Common myeloid progenitor, CD34-positive (primary cell): ENCODE measurements around the gene COX18.

Experiments
- CTCF ChIA-PET: fragments of 350-600 bp; sonication (Branson Sonifier 250); formaldehyde crosslinking; loops from one replicate; lab custom pipeline; 2021; ENCODE audit warnings: antibody characterized with exemption; lab: Charles Lee
- POLR2A ChIA-PET: fragments of 350-600 bp; sonication (Branson Sonifier 250); formaldehyde crosslinking; loops from one replicate; lab custom pipeline; 2021; ENCODE audit warnings: antibody characterized with exemption; lab: Charles Lee
- DNase-seq, 3 donors: peaks; one replicate each; pipeline versions ENCODE4 v3.0.0 to v3.0.0-alpha.2; 2013
- H3K27ac ChIP-seq, 2 experiments: 1 replicate in 1 of 2; 2 replicates in 1 of 2; pipeline ENCODE4 v1.7.0; 2013; ENCODE audit warnings: inconsistent platforms in 2 of 2, low read length in 2 of 2, mild to moderate bottlenecking in 2 of 2, low read depth in 1 of 2, moderate library complexity in 1 of 2; ENCODE audit not compliant: severe bottlenecking in 2 of 2, insufficient read depth in 1 of 2, poor library complexity in 1 of 2
- H3K27me3 ChIP-seq, 5 experiments: replicated peaks in 2 of 5; 1 replicate in 3 of 5; 2 replicates in 2 of 5; pipeline versions ENCODE4 v1.6.1 to v1.7.0; 2013; ENCODE audit warnings: low read length in 4 of 5, mild to moderate bottlenecking in 2 of 5, moderate library complexity in 2 of 5, inconsistent platforms in 1 of 5; ENCODE audit not compliant: insufficient read depth in 5 of 5, control insufficient read depth in 4 of 5
- H3K36me3 ChIP-seq, 4 experiments: 1 replicate in 2 of 4; 2 replicates in 2 of 4; pipeline versions ENCODE4 v1.6.1 to v1.7.0; 2013; ENCODE audit warnings: low read length in 3 of 4, control low read depth in 1 of 4, mild to moderate bottlenecking in 1 of 4; ENCODE audit not compliant: control insufficient read depth in 4 of 4, insufficient read depth in 4 of 4
- H3K4me1 ChIP-seq, 4 experiments: 1 replicate in 3 of 4; 2 replicates in 1 of 4; pipeline versions ENCODE4 v1.6.1 to v1.7.1; 2013; ENCODE audit warnings: low read length in 3 of 4, mild to moderate bottlenecking in 3 of 4, control low read depth in 1 of 4, inconsistent platforms in 1 of 4, moderate library complexity in 1 of 4; ENCODE audit not compliant: control insufficient read depth in 4 of 4, insufficient read depth in 4 of 4; ENCODE audit errors: control extremely low read depth in 1 of 4
- H3K4me3 ChIP-seq, 7 experiments: 1 replicate in 4 of 7; 2 replicates in 3 of 7; pipeline versions ENCODE4 v1.5.1 to v1.7.0; 2013; ENCODE audit warnings: mild to moderate bottlenecking in 7 of 7, low read length in 6 of 7, moderate library complexity in 6 of 7, inconsistent platforms in 2 of 7, low read depth in 2 of 7, control low read depth in 1 of 7; ENCODE audit not compliant: insufficient read depth in 4 of 7, control insufficient read depth in 1 of 7; ENCODE audit errors: extremely low read depth in 1 of 7
- H3K9me3 ChIP-seq, 5 experiments: 1 replicate in 4 of 5; 2 replicates in 1 of 5; pipeline versions ENCODE4 v1.6.1 to v1.7.1; 2013; ENCODE audit warnings: low read length in 4 of 5, mild to moderate bottlenecking in 2 of 5, inconsistent platforms in 1 of 5, low read depth in 1 of 5, moderate library complexity in 1 of 5; ENCODE audit not compliant: control insufficient read depth in 4 of 5, insufficient read depth in 2 of 5; ENCODE audit errors: control extremely low read depth in 1 of 5
- WGBS: methylation state at CpG from one replicate; pipeline ENCODE4 v1.1.5; 2013; ENCODE audit not compliant: insufficient coverage; 5-methylcytosine and 5-hydroxymethylcytosine counted together

The COX18 gene

GRCh38 chr4:73055241-73055897 is 14.1 kb downstream of the COX18 start:
- POLR2A ChIA-PET = interaction anchor here (0.6 kb wide), 1 partner anchor 204 kb away, joined by 3 read pairs; no protein-coding TSS in a partner anchor
- no peak overlapping the region for H3K27ac ChIP-seq
- H3K4me3 ChIP-seq = no peak overlapping the region
- WGBS = 89% methylated on average over 1 of the region's 2 CpGs
- no peaks in the 10 kb centered on the region for H3K9me3 ChIP-seq
- H3K4me1 ChIP-seq = no peaks in the 10 kb centered on the region
- no peak for DNase-seq
- CTCF ChIA-PET = no interaction called here
- H3K36me3 ChIP-seq = peaks cover 16 to 49% (median 32%) of the 10 kb centered on the region in 4 experiments
- no peaks in the 10 kb centered on the region for H3K27me3 ChIP-seq

GRCh38 chr4:73053974-73054480 is 15.5 kb downstream of the COX18 start:
- DNase-seq = no peak
- Histone ChIP-seq H3K27ac (no peak overlapping the region), H3K27me3 (no peaks in the 10 kb centered on the region), H3K4me3 (no peak overlapping the region), H3K4me1 (no peaks in the 10 kb centered on the region), H3K9me3 (no peaks in the 10 kb centered on the region), H3K36me3 (peaks cover 12 to 36% (median 23%) of the 10 kb centered on the region in 4 experiments)
- 100% methylated on average over 1 of the region's 2 CpGs for WGBS
- CTCF ChIA-PET = no interaction called here
- POLR2A ChIA-PET = no interaction called here

- no peak overlapping the region for H3K27ac ChIP-seq
- ChIA-PET CTCF (no interaction called here), POLR2A (no interaction called here)
- H3K4me3 ChIP-seq = no peak overlapping the region
- WGBS = 93% methylated on average over 3 of the region's 5 CpGs
- H3K4me1 ChIP-seq = no peaks in the 10 kb centered on the region
- no peak for DNase-seq
- no peaks in the 10 kb centered on the region for H3K9me3 ChIP-seq
- H3K27me3 ChIP-seq = no peaks in the 10 kb centered on the region
- H3K36me3 ChIP-seq = peaks cover 4 to 27% (median 15%) of the 10 kb centered on the region in 4 experiments
These were observed 16.4 kb downstream of the COX18 start for GRCh38 chr4:73053076-73053475.

GRCh38 chr4:73051625-73052024 is 17.9 kb downstream of the COX18 start:
- Histone ChIP-seq H3K4me1 (no peaks in the 10 kb centered on the region), H3K27ac (no peak overlapping the region), H3K4me3 (no peak overlapping the region), H3K36me3 (peaks cover 3 to 23% (median 9%) of the 10 kb centered on the region in 4 experiments), H3K27me3 (no peaks in the 10 kb centered on the region), H3K9me3 (no peaks in the 10 kb centered on the region)
- ChIA-PET CTCF (interaction anchor here (1.1 to 1.9 kb wide), 2 partner anchors 7 to 206 kb away, joined by 3 to 5 read pairs; no protein-coding TSS in a partner anchor), POLR2A (no interaction called here)
- DNase-seq = no peak
- no CpG with 5 or more reads among the region's 1 CpG for WGBS

- H3K4me3 ChIP-seq = no peak overlapping the region
- ChIA-PET CTCF (no interaction called here), POLR2A (no interaction called here)
- no peaks in the 10 kb centered on the region for H3K27me3 ChIP-seq
- no peak for DNase-seq
- WGBS = 95% methylated on average over 7 of the region's 7 CpGs
- H3K9me3 ChIP-seq = no peaks in the 10 kb centered on the region
- H3K27ac ChIP-seq = no peak overlapping the region
- no peaks in the 10 kb centered on the region for H3K4me1 ChIP-seq
- H3K36me3 ChIP-seq = no peaks in the 10 kb centered on the region
These were observed 23.6 kb downstream of the COX18 start for GRCh38 chr4:73045879-73046278.

- no peaks in the 10 kb centered on the region for H3K27me3 ChIP-seq
- H3K27ac ChIP-seq = no peak overlapping the region
- H3K4me1 ChIP-seq = no peaks in the 10 kb centered on the region
- POLR2A ChIA-PET = no interaction called here
- DNase-seq = peak in 2 of 3 donors; percentile 5 to 7
- CTCF ChIA-PET = no interaction called here
- WGBS = 95% methylated on average over 4 of the region's 4 CpGs
- H3K36me3 ChIP-seq = no peaks in the 10 kb centered on the region
- H3K4me3 ChIP-seq = no peak overlapping the region
- H3K9me3 ChIP-seq = peaks cover 0 to 9% (median 3%) of the 10 kb centered on the region in 5 experiments
These were observed 32.5 kb downstream of the COX18 start for GRCh38 chr4:73037057-73037456.

- Histone ChIP-seq H3K27ac (no peak overlapping the region), H3K4me3 (no peak overlapping the region), H3K9me3 (peaks cover 0 to 9% (median 3%) of the 10 kb centered on the region in 5 experiments), H3K4me1 (no peaks in the 10 kb centered on the region), H3K36me3 (no peaks in the 10 kb centered on the region), H3K27me3 (no peaks in the 10 kb centered on the region)
- no peak for DNase-seq
- ChIA-PET POLR2A (no interaction called here), CTCF (interaction anchor here (1.1 to 1.3 kb wide), 2 partner anchors 14 to 709 kb away, joined by 3 to 4 read pairs; no protein-coding TSS in a partner anchor)
- WGBS = no CpG with 5 or more reads among the region's 1 CpG
These were observed 33.4 kb downstream of the COX18 start for GRCh38 chr4:73036123-73036522.
